Trophoblast cell (in vitro differentiated cells and primary cell): ENCODE data around the gene CSF2.
"Not testable (repeated sequence)": the region's sequence is repeated elsewhere in the genome, so short reads cannot be mapped to it uniquely, and the experiment has no call there.

ENCODE experiments used
- DNase-seq, 2 donors: peaks; one replicate each; pipeline ENCODE4 v3.0.0-alpha.2; 2016
- H2AFZ ChIP-seq: 2 replicates; pipeline ENCODE4 v1.6.1; 2013; ENCODE audit warnings: low read length, moderate library complexity, mild to moderate bottlenecking; ENCODE audit not compliant: insufficient read depth, poor library complexity
- H2AK5ac ChIP-seq: 2 replicates; pipeline ENCODE4 v1.6.1; 2013; ENCODE audit warnings: mild to moderate bottlenecking, low read length
- H2BK120ac ChIP-seq: 2 replicates; pipeline ENCODE4 v1.6.1; 2013; ENCODE audit warnings: low read length, mild to moderate bottlenecking, moderate library complexity; ENCODE audit not compliant: insufficient read depth, poor library complexity
- H2BK12ac ChIP-seq: 2 replicates; pipeline ENCODE4 v1.6.1; 2013; ENCODE audit warnings: mild to moderate bottlenecking, low read length, moderate library complexity
- H2BK5ac ChIP-seq: 2 replicates; pipeline ENCODE4 v1.6.1; 2013; ENCODE audit warnings: low read length, low read depth, moderate library complexity, mild to moderate bottlenecking; ENCODE audit not compliant: poor library complexity
- H3K14ac ChIP-seq: 2 replicates; pipeline ENCODE4 v1.6.1; 2013; ENCODE audit warnings: mild to moderate bottlenecking, low read length
- H3K18ac ChIP-seq: 2 replicates; pipeline ENCODE4 v1.6.1; 2013; ENCODE audit warnings: mild to moderate bottlenecking, low read length
- H3K23ac ChIP-seq: 2 replicates; pipeline ENCODE4 v1.6.1; 2013; ENCODE audit warnings: low read length
- H3K27ac ChIP-seq: 2 replicates; pipeline ENCODE4 v1.5.1; 2013; ENCODE audit warnings: low read depth, mild to moderate bottlenecking, inconsistent platforms, low read length, moderate library complexity
- H3K27me3 ChIP-seq: 2 replicates; pipeline ENCODE4 v1.6.1; 2013; ENCODE audit warnings: inconsistent platforms, mild to moderate bottlenecking, low read length, moderate library complexity; ENCODE audit not compliant: insufficient read depth
- H3K36me3 ChIP-seq, 2 experiments: 1 replicate in 1 of 2; 2 replicates in 1 of 2; pipeline ENCODE4 v1.6.1; 2013; ENCODE audit warnings: low read length in 2 of 2, mild to moderate bottlenecking in 2 of 2, moderate library complexity in 1 of 2; ENCODE audit not compliant: insufficient read depth in 2 of 2, control insufficient read depth in 1 of 2
- H3K4ac ChIP-seq: 2 replicates; pipeline ENCODE4 v1.6.1; 2013; ENCODE audit warnings: low read depth, mild to moderate bottlenecking, low read length, moderate library complexity
- H3K4me1 ChIP-seq, 2 experiments: 1 replicate in 1 of 2; 2 replicates in 1 of 2; pipeline ENCODE4 v1.6.1; 2013; ENCODE audit warnings: low read length in 2 of 2, mild to moderate bottlenecking in 2 of 2, moderate library complexity in 1 of 2; ENCODE audit not compliant: insufficient read depth in 2 of 2, control insufficient read depth in 1 of 2
- H3K4me2 ChIP-seq: 2 replicates; pipeline ENCODE4 v1.6.1; 2013; ENCODE audit warnings: inconsistent platforms, mild to moderate bottlenecking, low read length, moderate library complexity
- H3K4me3 ChIP-seq: 2 replicates; pipeline ENCODE4 v1.5.1; 2013; ENCODE audit warnings: mild to moderate bottlenecking, low read depth, low read length, inconsistent platforms
- H3K79me1 ChIP-seq: one replicate; pipeline ENCODE4 v1.6.1; 2013; ENCODE audit warnings: low read length
- H3K79me2 ChIP-seq: 2 replicates; pipeline ENCODE4 v1.6.1; 2013; ENCODE audit warnings: low read length, mild to moderate bottlenecking; ENCODE audit not compliant: control insufficient read depth, insufficient read depth, poor library complexity
- H3K9ac ChIP-seq: 2 replicates; pipeline ENCODE4 v1.6.1; 2013; ENCODE audit warnings: mild to moderate bottlenecking, low read length
- H3K9me3 ChIP-seq: 2 replicates; pipeline ENCODE4 v1.6.1; 2013; ENCODE audit warnings: low read depth, mild to moderate bottlenecking, control low read depth, inconsistent platforms, low read length; ENCODE audit not compliant: insufficient read depth
- H4K12ac ChIP-seq: 2 replicates; pipeline ENCODE4 v1.6.1; 2013; ENCODE audit warnings: low read depth, mild to moderate bottlenecking, low read length, moderate library complexity
- H4K8ac ChIP-seq: 2 replicates; pipeline ENCODE4 v1.6.1; 2013; ENCODE audit warnings: low read depth, mild to moderate bottlenecking, low read length, moderate library complexity
- H4K91ac ChIP-seq: one replicate; pipeline ENCODE4 v1.6.1; 2013; ENCODE audit warnings: low read depth, mild to moderate bottlenecking, low read length, moderate library complexity
- WGBS: extraction: QIAGEN DNeasy Blood & Tissue Kit; methylation state at CpG from one replicate; pipeline ENCODE4 v1.1.7; 2013; ENCODE audit warnings: missing lambda C conversion rate; ENCODE audit not compliant: insufficient read length, insufficient coverage; ENCODE audit errors: extremely low coverage; 5-methylcytosine and 5-hydroxymethylcytosine counted together

CSF2 gene

DNA sequence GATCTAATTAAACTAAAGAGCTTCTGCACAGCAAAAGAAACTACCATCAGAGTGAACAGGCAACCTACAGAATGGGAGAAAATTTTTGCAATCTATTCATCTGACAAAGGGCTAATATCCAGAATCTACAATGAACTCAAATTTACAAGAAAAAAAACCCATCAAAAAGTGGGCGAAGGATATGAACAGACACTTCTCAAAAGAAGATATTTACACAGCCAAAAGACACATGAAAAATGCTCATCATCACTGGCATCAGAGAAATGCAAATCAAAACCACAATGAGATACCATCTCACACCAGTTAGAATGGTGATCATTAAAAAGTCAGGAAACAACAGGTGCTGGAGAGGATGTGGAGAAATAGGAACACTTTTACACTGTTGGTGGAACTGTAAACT, 34.9 kb downstream of the CSF2 start:
- H3K23ac ChIP-seq, H3K14ac ChIP-seq, H2BK120ac ChIP-seq, H3K9ac ChIP-seq, H4K12ac ChIP-seq, H2BK5ac ChIP-seq, H3K4me3 ChIP-seq, H3K18ac ChIP-seq, H3K27me3 ChIP-seq, H3K4ac ChIP-seq, H3K4me1 ChIP-seq, H2AK5ac ChIP-seq, H3K79me2 ChIP-seq, H4K8ac ChIP-seq, H2BK12ac ChIP-seq, H4K91ac ChIP-seq, H3K36me3 ChIP-seq, H2AFZ ChIP-seq, H3K9me3 ChIP-seq, DNase-seq, H3K79me1 ChIP-seq, H3K4me2 ChIP-seq, H3K27ac ChIP-seq: not testable (repeated sequence)
- WGBS: no CpG with 5 or more reads among the region's 1 CpG

DNA sequence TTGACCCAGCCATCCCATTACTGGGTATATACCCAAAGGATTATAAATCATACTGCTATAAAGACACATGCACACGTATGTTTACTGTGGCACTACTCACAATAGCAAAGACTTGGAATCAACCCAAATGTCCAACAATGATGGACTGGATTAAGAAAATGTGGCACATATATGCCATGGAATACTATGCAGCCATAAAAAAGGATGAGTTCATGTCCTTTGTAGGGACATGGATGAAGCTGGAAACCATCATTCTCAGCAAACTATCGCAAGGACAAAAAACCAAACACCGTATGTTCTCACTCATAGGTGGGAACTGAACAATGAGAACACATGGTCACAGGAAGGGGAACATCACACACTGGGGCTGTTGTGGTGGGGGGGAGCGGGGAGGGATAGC, 35.4 kb downstream of the CSF2 start:
- not testable (repeated sequence) for H2AFZ ChIP-seq, H3K27ac ChIP-seq, H3K9ac ChIP-seq, H4K91ac ChIP-seq, H4K8ac ChIP-seq, H3K9me3 ChIP-seq, H3K79me2 ChIP-seq, DNase-seq, H2BK5ac ChIP-seq, H3K27me3 ChIP-seq, H3K4me1 ChIP-seq, H3K79me1 ChIP-seq, H3K4me3 ChIP-seq, H3K4me2 ChIP-seq, H2BK12ac ChIP-seq, H2BK120ac ChIP-seq, H2AK5ac ChIP-seq, H4K12ac ChIP-seq, H3K36me3 ChIP-seq, H3K23ac ChIP-seq, H3K14ac ChIP-seq, H3K18ac ChIP-seq, H3K4ac ChIP-seq
- no CpG with 5 or more reads among the region's 4 CpGs for WGBS

DNA sequence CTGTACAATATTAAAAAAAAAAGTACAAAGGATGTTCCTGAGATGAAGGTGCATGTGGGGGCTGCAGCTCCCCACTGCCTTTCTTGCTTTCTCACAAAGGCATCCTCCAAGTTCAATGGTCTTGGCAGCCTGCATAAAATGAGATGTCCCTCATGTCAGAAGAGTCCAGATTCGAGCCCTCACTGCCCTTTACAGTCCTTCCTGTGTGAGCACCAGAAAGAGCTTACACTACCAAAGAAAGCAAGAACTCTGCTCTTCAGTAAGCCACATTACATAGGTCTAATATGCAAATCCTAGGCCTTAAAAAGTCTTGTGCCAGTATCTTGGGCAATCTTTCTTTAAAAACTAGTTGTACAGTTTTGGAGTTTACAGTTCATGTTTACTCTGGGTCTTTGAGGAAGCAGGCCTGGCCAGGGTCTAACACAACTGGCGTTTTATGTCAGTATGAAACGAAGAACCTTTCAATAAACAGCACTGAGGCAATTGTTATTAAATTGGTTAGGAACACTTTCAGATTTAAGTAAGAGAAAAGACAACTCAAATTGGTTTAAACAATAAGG, 36.0 kb downstream of the CSF2 start:
- no peak overlapping the region for H3K27ac ChIP-seq
- H3K9me3 ChIP-seq: no peaks in the 10 kb centered on the region
- no peak overlapping the region for H2AK5ac ChIP-seq
- no peak for DNase-seq
- no peak overlapping the region for H2BK12ac ChIP-seq
- H3K4me1 ChIP-seq: no peaks in the 10 kb centered on the region
- no peak overlapping the region for H2AFZ ChIP-seq
- no peak overlapping the region for H2BK5ac ChIP-seq
- no peak overlapping the region for H3K4ac ChIP-seq
- no CpG with 5 or more reads among the region's 3 CpGs for WGBS
- no peak overlapping the region for H4K91ac ChIP-seq
- no peaks in the 10 kb centered on the region for H3K27me3 ChIP-seq
- H3K23ac ChIP-seq: no peak overlapping the region
- no peak overlapping the region for H3K9ac ChIP-seq
- no peak overlapping the region for H3K4me3 ChIP-seq
- no peak overlapping the region for H2BK120ac ChIP-seq
- H3K36me3 ChIP-seq: no peaks in the 10 kb centered on the region
- H4K8ac ChIP-seq: no peak overlapping the region
- H3K14ac ChIP-seq: no peak overlapping the region
- no peaks in the 10 kb centered on the region for H3K79me1 ChIP-seq
- no peak overlapping the region for H3K18ac ChIP-seq
- H4K12ac ChIP-seq: no peak overlapping the region
- H3K4me2 ChIP-seq: no peak overlapping the region
- no peaks in the 10 kb centered on the region for H3K79me2 ChIP-seq

DNA sequence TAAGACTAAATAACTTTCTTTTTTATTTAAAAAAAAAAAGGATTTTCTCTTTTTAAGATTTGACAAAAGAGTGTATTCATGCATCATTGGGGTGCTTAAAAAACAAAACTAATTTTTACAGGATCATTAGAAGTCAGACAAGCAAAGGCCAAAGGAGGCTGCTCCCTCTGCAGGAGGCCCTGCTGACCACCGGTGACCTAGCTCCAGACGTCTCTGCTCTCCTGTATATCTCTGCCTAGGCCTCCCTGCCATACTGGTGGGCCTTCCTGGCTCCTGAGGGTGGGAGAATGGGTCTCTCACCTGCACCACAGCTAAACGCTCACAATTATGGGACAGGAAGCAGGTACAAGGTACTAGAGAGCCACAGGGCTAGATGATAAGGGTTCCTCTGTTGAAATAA, 36.6 kb downstream of the CSF2 start:
- Histone ChIP-seq H3K27ac (no peak overlapping the region), H4K12ac (no peak overlapping the region), H2BK12ac (no peak overlapping the region), H3K14ac (no peak overlapping the region), H3K4me1 (no peaks in the 10 kb centered on the region), H3K27me3 (no peaks in the 10 kb centered on the region), H3K36me3 (no peaks in the 10 kb centered on the region), H3K18ac (no peak overlapping the region), H3K4me3 (no peak overlapping the region), H3K9me3 (no peaks in the 10 kb centered on the region), H3K4ac (no peak overlapping the region), H4K91ac (no peak overlapping the region), H3K79me1 (no peaks in the 10 kb centered on the region), H3K79me2 (no peaks in the 10 kb centered on the region), H3K4me2 (no peak overlapping the region), H2BK5ac (no peak overlapping the region), H2BK120ac (no peak overlapping the region), H2AK5ac (no peak overlapping the region), H3K23ac (no peak overlapping the region), H3K9ac (no peak overlapping the region), H4K8ac (no peak overlapping the region), H2AFZ (no peak overlapping the region)
- DNase-seq: no peak
- WGBS: no CpG with 5 or more reads among the region's 3 CpGs
